ENCODE measurements around the gene CALB2. TPM values are rescaled to one million over a fixed set of nuclear protein-coding genes. Genes with fewer than 3 reads are reported as not detected.

CALB2 gene
- polyA plus RNA-seq, 2 of the 4 experiments (the other 2 are of a cell fraction) = 3.7 to 6.4 TPM

GRCh38 chr16:71368958-71369357 lies 10.4 kb downstream of the CALB2 start (continued):
- TF ChIP-seq CTCF (IDR thresholded peaks at IDR 0.05) (no peak), HDAC2 (IDR thresholded peaks at IDR 0.05) (no peak), PHF8 (IDR thresholded peaks at IDR 0.05; ENCODE audit: borderline replicate concordance, low read depth) (no peak), JUN (IDR thresholded peaks at IDR 0.05) (no peak), ZFP36 (IDR thresholded peaks at IDR 0.05; ENCODE audit: borderline replicate concordance, partially characterized antibody) (no peak)

- no peaks in the 10 kb centered on the region for H3K9me3 ChIP-seq
- no peak for FAIRE-seq
- WGBS (ENCODE audit: missing lambda C conversion rate) = 50% methylated on average over 11 of the region's 11 CpGs
- ATAC-seq = no peak
- no peak overlapping the region for H3K27ac ChIP-seq
- H3K4me2 ChIP-seq = no peak overlapping the region
- POLR2A ChIA-PET = no interaction called here
- H3K4me1 ChIP-seq = peaks cover 12% of the 10 kb centered on the region
- TF ChIP-seq BCL3 (IDR thresholded peaks at IDR 0.05) (no peak), BHLHE40 (IDR thresholded peaks at IDR 0.05; ENCODE audit: low read depth, low read length) (no peak), SMC3 (IDR thresholded peaks at IDR 0.05) (no peak)
- no peak overlapping the region for H3K4me3 ChIP-seq
- CTCF ChIA-PET = interaction anchor here (0.9 to 1.9 kb wide), 4 partner anchors 9 to 714 kb away, joined by 3 to 7 read pairs (median 3); partner anchors contain the start of gene CALB2
- DNase-seq (ENCODE audit: low read depth in 1 of 2, low spot score in 1 of 2) = no peak
These were observed 11.0 kb downstream of the CALB2 start for GRCh38 chr16:71369494-71369893.

- ATAC-seq = no peak
- CTCF ChIA-PET = interaction anchor here (1.8 kb wide), 1 partner anchor 12 kb away, joined by 6 read pairs; the partner anchor contains the start of gene CALB2
- no peak for TF ChIP-seq REST (IDR thresholded peaks at IDR 0.05)
- TF ChIP-seq HDAC2 (IDR thresholded peaks at IDR 0.05) = no peak
- TF ChIP-seq ATOH8 (CRISPR knock-in tag; IDR thresholded peaks at IDR 0.05; ENCODE audit: low read depth) = no peak
- no peak for TF ChIP-seq E2F6 (IDR thresholded peaks at IDR 0.05; ENCODE audit: borderline replicate concordance, low read depth)
- TF ChIP-seq PBX3 (IDR thresholded peaks at IDR 0.05) = no peak
These were observed 12.7 kb downstream of the CALB2 start for GRCh38 chr16:71371237-71371636.

More at GRCh38 chr16:71371237-71371636, 12.7 kb downstream of the CALB2 start:
- no peak overlapping the region for H3K4me3 ChIP-seq
- H3K4me1 ChIP-seq = peaks cover 12% of the 10 kb centered on the region
- POLR2A ChIA-PET = no interaction called here
- no peaks in the 10 kb centered on the region for H3K9me3 ChIP-seq
- FAIRE-seq (no peak), DNase-seq (ENCODE audit: low read depth in 1 of 2, low spot score in 1 of 2) (no peak)
- H3K27ac ChIP-seq = no peak overlapping the region
- 86% methylated on average over 2 of the region's 2 CpGs for WGBS (ENCODE audit: missing lambda C conversion rate)
- no peak overlapping the region for H3K4me2 ChIP-seq
